Measurements from ENCODE around the gene KLHL33.

- no peak for TF ChIP-seq CTCF (IDR thresholded peaks at IDR 0.05)
- no peak for TF ChIP-seq POLR2A (IDR thresholded peaks at IDR 0.05)
These were observed 24.7 kb upstream of the KLHL33 start for GRCh38 chr14:20460458-20461224.

All from body of pancreas (tissue), 4 donors.